GM19328 (cell line): ENCODE results near the gene SLC31A1.

Experiments
- ATAC-seq: cut with Tn5 transposase; IDR thresholded peaks from one replicate; pipeline ENCODE4 v1.9.1; 2021; ENCODE audit warnings: mild to moderate bottlenecking, moderate library complexity; ENCODE audit not compliant: unreplicated experiment

SLC31A1 gene

GRCh38 chr9:113301548-113301947 is 80.2 kb downstream of the SLC31A1 start:
- ATAC-seq = no peak

- ATAC-seq = no peak
Measured at GRCh38 chr9:113302792-113303418, 81.6 kb downstream of the SLC31A1 start, which contains the start of gene RNF183. Gene RNF183 (minus strand): TSS chr9:113303376. CDS start chr9:113298184, 5,192 bp downstream.

- no peak for ATAC-seq
Measured at GRCh38 chr9:113306566-113306965, 85.2 kb downstream of the SLC31A1 start.

GRCh38 chr9:113307396-113307975 is 86.1 kb downstream of the SLC31A1 start:
- ATAC-seq = no peak

GRCh38 chr9:113309204-113309813 is 88.0 kb downstream of the SLC31A1 start:
- ATAC-seq = no peak

- ATAC-seq = no peak
Measured at GRCh38 chr9:113310538-113310937, 89.2 kb downstream of the SLC31A1 start.

- ATAC-seq = no peak
Measured at GRCh38 chr9:113311961-113312360, 90.6 kb downstream of the SLC31A1 start.

- ATAC-seq = no peak
Measured at GRCh38 chr9:113313261-113313660, 91.9 kb downstream of the SLC31A1 start.
